ENCODE measurements around the gene TXNL4B.

The TXNL4B gene

GRCh38 chr16:72093448-72094265 is at the start of gene TXNL4B, which contains the start of gene DHX38:
TXNL4B (minus strand) TSS chr16:72093620; CDS start chr16:72090749, 2,871 bp downstream.
DHX38 (plus strand) TSS chr16:72093847; CDS start chr16:72096158, 2,311 bp downstream.
- DNase-seq (ENCODE audit: low read depth in 2 of 2) = peak; percentile 82 to 87

- no peak for DNase-seq (ENCODE audit: low read depth in 2 of 2)
Observed at GRCh38 chr16:72142476-72142875, 49.1 kb upstream of the TXNL4B start.

- no peak for DNase-seq (ENCODE audit: low read depth in 2 of 2)
Observed at GRCh38 chr16:72139908-72140307, 46.5 kb upstream of the TXNL4B start.

GRCh38 chr16:72138064-72138572 is 44.7 kb upstream of the TXNL4B start:
- no peak for DNase-seq (ENCODE audit: low read depth in 2 of 2)

- no peak for DNase-seq (ENCODE audit: low read depth in 2 of 2)
Observed at GRCh38 chr16:72137380-72138063, 44.1 kb upstream of the TXNL4B start.

- no peak for DNase-seq (ENCODE audit: low read depth in 2 of 2)
Observed at GRCh38 chr16:72134507-72134906, 41.1 kb upstream of the TXNL4B start.

- DNase-seq (ENCODE audit: low read depth in 2 of 2) = no peak
Observed at GRCh38 chr16:72132726-72133125, 39.3 kb upstream of the TXNL4B start.

- no peak for DNase-seq (ENCODE audit: low read depth in 2 of 2)
Observed at GRCh38 chr16:72131036-72131435, 37.6 kb upstream of the TXNL4B start.

- no peak for DNase-seq (ENCODE audit: low read depth in 2 of 2)
Observed at GRCh38 chr16:72129976-72130656, 36.7 kb upstream of the TXNL4B start.

- no peak for DNase-seq (ENCODE audit: low read depth in 2 of 2)
Observed at GRCh38 chr16:72128701-72129100, 35.3 kb upstream of the TXNL4B start.

- no peak for DNase-seq (ENCODE audit: low read depth in 2 of 2)
Observed at GRCh38 chr16:72126429-72126765, 33.0 kb upstream of the TXNL4B start.

GRCh38 chr16:72125635-72126428 is 32.4 kb upstream of the TXNL4B start:
- no peak for DNase-seq (ENCODE audit: low read depth in 2 of 2)

GRCh38 chr16:72124761-72125634 is 31.6 kb upstream of the TXNL4B start:
- peak in 1 of 2 donors; percentile 19 for DNase-seq (ENCODE audit: low read depth in 2 of 2)

- no peak for DNase-seq (ENCODE audit: low read depth in 2 of 2)
Observed at GRCh38 chr16:72124148-72124547, 30.7 kb upstream of the TXNL4B start.

GRCh38 chr16:72123426-72123825 is 30.0 kb upstream of the TXNL4B start:
- DNase-seq (ENCODE audit: low read depth in 2 of 2) = no peak

GRCh38 chr16:72122916-72123315 is 29.5 kb upstream of the TXNL4B start:
- DNase-seq (ENCODE audit: low read depth in 2 of 2) = no peak

- no peak for DNase-seq (ENCODE audit: low read depth in 2 of 2)
Observed at GRCh38 chr16:72122308-72122707, 28.9 kb upstream of the TXNL4B start.

GRCh38 chr16:72120026-72120425 is 26.6 kb upstream of the TXNL4B start:
- no peak for DNase-seq (ENCODE audit: low read depth in 2 of 2)

GRCh38 chr16:72113616-72113945 is 20.2 kb upstream of the TXNL4B start:
- DNase-seq (ENCODE audit: low read depth in 2 of 2) = no peak

GRCh38 chr16:72112906-72113615 is 19.6 kb upstream of the TXNL4B start:
- no peak for DNase-seq (ENCODE audit: low read depth in 2 of 2)
